Choroid plexus epithelial cell (primary cell): ENCODE data around the gene SEMA6D.
A peak's percentile ranks its signal among the peaks of the same experiment; 100 is the strongest.

ENCODE experiments used
- DNase-seq: peaks from one replicate; pipeline ENCODE4 v3.0.0-alpha.2; 2010; ENCODE audit warnings: low read depth
- H3K4me3 ChIP-seq: 2 replicates; pipeline ENCODE4 v1.5.1; 2011; ENCODE audit warnings: low read depth, mild to moderate bottlenecking, control low read depth, low read length, moderate library complexity
- TF ChIP-seq, protein P1 (sequence below): conservative IDR thresholded peaks from 2 replicates; pipeline ENCODE4 v1.5.1; 2011; ENCODE audit warnings: low read depth, mild to moderate bottlenecking, control low read depth, inconsistent platforms, low read length, moderate library complexity

Gene SEMA6D

GRCh38 chr15:47814620-47815019 is 97.3 kb downstream of the SEMA6D start:
- TF ChIP-seq, protein P1, sequence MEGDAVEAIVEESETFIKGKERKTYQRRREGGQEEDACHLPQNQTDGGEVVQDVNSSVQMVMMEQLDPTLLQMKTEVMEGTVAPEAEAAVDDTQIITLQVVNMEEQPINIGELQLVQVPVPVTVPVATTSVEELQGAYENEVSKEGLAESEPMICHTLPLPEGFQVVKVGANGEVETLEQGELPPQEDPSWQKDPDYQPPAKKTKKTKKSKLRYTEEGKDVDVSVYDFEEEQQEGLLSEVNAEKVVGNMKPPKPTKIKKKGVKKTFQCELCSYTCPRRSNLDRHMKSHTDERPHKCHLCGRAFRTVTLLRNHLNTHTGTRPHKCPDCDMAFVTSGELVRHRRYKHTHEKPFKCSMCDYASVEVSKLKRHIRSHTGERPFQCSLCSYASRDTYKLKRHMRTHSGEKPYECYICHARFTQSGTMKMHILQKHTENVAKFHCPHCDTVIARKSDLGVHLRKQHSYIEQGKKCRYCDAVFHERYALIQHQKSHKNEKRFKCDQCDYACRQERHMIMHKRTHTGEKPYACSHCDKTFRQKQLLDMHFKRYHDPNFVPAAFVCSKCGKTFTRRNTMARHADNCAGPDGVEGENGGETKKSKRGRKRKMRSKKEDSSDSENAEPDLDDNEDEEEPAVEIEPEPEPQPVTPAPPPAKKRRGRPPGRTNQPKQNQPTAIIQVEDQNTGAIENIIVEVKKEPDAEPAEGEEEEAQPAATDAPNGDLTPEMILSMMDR, result no peak

GRCh38 chr15:47817969-47818548 is 100.8 kb downstream of the SEMA6D start:
- no peak for DNase-seq
- TF ChIP-seq, protein P1, result no peak
- no peak overlapping the region for H3K4me3 ChIP-seq

More at GRCh38 chr15:47814620-47815019, 97.3 kb downstream of the SEMA6D start:
- no peak for DNase-seq
- H3K4me3 ChIP-seq, result no peak overlapping the region

DNA sequence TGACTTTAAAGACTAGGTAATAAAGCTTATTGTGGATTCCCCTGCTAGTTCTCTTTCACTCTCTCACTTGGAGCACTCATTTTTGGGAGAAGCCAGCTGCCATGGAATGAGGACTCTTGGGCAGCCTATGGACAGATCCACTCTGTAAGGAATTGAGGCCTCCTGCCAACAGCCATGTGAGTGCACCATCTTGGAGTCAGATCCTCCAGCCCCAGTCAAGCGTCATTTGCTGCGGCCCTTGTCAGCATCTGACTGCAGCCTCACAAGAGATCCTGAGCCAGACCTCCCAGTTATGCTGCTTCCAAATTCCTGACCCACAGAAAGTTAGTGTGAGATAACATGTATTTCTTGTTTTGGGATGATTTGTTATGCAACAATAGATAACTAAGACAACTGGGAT is 101.9 kb downstream of the SEMA6D start:
- TF ChIP-seq, protein P1, result no peak
- H3K4me3 ChIP-seq, result no peak overlapping the region
- no peak for DNase-seq

DNA sequence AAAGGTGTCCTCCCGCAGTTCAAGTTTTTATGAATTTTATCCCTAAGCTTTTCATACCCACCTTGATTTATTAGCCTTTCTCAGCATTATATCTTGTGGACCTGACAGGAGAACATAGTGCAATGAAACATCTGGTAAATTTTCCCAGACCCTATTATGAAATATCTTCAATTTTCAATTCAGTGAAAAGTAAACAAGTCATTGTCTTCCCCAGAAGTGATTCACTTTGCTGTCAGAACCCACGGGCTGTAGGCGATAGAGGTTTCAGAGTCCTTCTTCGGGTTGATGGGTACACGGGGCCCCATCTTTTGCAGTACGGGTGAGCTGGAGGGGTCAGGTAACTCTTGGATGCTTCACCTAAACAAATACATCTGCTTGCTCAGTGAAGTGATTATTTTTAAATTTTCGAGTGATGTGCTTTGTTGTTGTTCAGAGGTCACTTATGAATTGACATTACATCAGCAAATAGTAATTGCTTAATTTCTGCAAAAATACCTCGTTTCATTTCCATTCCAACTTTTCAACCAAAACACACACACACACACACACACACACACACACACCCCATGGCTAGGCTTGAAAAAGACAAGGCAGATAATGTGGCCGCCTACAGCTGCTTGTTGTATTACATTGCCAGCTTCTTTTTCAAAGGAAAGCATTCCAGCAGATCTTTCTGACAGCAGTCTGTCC is 102.9 kb downstream of the SEMA6D start:
- TF ChIP-seq, protein P1, result peak; percentile 2
- peak; percentile 78 for DNase-seq
- H3K4me3 ChIP-seq, result no peak overlapping the region

DNA sequence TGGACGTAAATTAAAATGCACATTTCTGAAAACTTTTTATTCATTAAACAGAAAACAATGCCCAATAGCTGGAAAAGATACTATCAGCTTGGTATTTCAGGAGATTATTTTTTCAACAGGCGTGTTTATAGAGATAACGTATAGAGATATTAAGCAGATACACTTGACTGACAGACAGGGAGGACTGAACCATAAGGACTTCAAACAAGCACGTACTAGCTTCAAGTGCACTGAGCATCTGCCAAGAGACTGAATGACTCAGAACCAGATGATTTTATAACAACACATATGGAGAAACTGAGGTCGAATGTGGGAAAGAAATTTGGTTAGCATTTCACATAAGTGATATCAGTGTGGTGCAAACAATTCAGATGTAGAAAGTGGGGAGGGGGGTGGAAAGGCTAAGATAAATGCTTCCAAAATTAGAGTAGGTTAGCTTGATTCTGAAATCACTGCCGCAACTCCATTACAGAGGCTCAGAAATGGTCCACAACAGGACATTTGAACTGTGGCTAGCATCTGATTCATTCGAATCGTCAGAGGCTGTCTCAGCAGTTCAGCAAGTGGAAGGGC is 103.5 kb downstream of the SEMA6D start:
- TF ChIP-seq, protein P1, result no peak
- DNase-seq, result peak; percentile 92
- no peak overlapping the region for H3K4me3 ChIP-seq

DNA sequence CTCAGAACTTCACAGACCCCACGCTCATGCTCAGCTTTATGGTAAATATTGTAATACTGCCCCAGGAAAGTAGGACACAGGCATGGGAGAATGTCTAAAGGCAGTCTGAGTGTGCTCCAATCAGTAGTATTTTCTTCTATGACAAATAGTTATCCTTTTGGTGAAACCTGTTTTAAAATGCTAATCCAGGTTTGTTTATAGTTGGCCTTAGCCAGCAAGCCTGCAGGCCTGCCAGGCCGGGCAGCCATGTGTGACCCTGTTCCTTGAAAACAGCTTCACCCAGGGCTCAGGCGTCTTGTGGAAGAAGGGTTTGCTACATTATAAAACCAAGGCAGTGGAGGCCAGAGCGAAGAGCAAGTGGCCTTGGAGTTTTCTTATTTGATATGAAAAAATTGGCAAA is 104.7 kb downstream of the SEMA6D start:
- TF ChIP-seq, protein P1, result no peak
- DNase-seq, result no peak

More for the DNA sequence above, 104.7 kb downstream of the SEMA6D start:
- no peak overlapping the region for H3K4me3 ChIP-seq
